SK-N-DZ (cell line): Measurements from ENCODE around the gene MPZL1.
"Not testable (repeated sequence)": the region's sequence is repeated elsewhere in the genome, so short reads cannot be mapped to it uniquely, and the experiment has no call there.

ENCODE experiments used
- DNase-seq: peaks from one replicate; pipeline ENCODE4 v3.0.0-alpha.2; 2015; ENCODE audit warnings: low spot score

The MPZL1 gene

GRCh38 chr1:167806235-167806634, 84.5 kb downstream of the MPZL1 start:
- DNase-seq = not testable (repeated sequence)

GRCh38 chr1:167806676-167807075, 84.9 kb downstream of the MPZL1 start:
- DNase-seq = not testable (repeated sequence)

- DNase-seq = no peak
These were observed 86.3 kb downstream of the MPZL1 start for GRCh38 chr1:167808104-167808503.

DNA sequence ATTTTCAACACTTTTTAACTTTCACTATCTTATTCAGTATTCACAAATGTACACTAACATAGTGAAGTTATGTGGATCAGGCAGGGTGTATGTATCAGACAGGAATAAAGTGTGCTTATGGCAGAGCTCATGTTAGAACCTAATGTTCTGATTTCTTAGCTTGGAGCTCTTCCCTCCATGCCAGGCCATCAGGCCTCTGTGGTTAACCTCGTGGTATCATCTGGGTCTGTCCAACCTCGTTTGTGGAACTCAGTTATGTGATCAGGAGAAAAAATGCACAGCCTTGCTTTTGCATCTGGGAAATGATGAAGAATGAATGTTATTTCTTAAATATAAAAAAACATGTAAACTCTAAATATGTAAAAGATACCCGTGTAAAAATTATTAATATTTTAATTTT, 86.9 kb downstream of the MPZL1 start:
- no peak for DNase-seq

- DNase-seq = no peak
These were observed 91.2 kb downstream of the MPZL1 start for GRCh38 chr1:167812972-167813371.

DNA sequence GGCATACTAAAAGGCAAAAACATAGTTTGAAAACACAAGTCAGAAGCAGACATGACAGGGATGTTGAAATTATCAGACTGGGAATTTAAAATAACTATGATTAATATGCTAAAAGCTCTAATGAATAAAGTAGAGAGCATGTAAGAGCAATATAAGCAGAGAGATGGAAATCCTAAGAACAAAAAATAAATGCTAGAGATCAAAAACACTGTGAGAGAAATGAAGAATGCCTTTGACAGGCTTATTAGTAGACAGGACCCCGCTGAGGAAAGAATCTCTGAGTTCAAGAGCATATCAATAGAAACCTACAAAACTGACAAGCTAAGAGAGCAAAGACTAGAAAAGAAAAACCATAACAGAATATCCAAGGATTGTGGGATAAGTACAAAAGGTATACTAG, 93.9 kb downstream of the MPZL1 start:
- DNase-seq = no peak

- DNase-seq = peak; percentile 72
These were observed 98.3 kb downstream of the MPZL1 start for GRCh38 chr1:167819849-167820683.

GRCh38 chr1:167820684-167821355, 99.0 kb downstream of the MPZL1 start:
- no peak for DNase-seq

DNA sequence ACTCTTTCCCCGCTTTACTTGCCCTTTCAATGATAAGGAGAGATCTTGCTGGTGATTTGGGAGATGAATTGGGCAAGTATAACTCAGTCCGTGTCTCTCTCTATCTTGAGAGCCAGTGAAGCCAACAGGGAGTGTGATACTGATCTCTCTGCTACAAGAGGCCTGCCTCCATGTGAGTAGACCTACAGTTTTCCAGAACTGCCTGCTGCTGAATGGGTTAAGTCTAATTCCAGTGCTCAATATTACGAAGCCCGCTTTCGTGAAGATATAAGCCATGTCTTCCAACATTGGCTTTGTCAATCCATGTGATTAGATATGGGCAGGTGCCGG, 99.5 kb downstream of the MPZL1 start:
- peak; percentile 8 for DNase-seq

DNA sequence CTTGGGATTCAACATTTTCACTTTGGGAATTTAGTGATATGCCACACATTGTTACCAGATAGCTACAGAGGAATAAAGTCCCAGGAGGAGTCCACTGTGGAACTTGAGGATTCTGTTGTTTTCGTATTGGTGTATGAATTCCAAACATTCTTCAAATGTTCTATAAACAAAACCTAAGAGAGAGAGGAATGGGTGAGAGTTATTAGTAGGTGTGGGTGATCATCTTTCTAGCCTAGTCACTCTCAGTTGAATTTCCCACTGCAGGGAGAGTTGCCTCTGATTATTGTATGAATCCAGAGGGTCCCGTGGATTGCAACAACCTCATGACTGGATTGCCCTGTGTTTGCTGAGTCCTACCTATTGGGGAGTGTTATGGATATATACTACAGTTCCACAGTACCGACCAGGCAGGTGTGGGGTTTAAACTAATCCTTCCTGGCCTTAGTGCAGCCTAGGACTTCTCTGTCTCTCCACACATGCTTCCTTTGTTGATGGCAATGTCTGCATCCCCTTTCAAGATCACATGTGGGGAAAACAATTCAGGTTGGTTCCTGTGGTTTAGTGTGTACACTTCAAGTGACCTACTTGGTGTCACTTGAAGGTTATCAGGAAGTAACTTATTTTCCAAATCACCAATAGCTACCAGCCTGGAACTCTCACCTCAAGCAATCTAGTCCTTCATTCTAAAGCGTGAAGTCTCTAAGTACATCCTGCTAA, 100.3 kb downstream of the MPZL1 start:
- no peak for DNase-seq

DNA sequence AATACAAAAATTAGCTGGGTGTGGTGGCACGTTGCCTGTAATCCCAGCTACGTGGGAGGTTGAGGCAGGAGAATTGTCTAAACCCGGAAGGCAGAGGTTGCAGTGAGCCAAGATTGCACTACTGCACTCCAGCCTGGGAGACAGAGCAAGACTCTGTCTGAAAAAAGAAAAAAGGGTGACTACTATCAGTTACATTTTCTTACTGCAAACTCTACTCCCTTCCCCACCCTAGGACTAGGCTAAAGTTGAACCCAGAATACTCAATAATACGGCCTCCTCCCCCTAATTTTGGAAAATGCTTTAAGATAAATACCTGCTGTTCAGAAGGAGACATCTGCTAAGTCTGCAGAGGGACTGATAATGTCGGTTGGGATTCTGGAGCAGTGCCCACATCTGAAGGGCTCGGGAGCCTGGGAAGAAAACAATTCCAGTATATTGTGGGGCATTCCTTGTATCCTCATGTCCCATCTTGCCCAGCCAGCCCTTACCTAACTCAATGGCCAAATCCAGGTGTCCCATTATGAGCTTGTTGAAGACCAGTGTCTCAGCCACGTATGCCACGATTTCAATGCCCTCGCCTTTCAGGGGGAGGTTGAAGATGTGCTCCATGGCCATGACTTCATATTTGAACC, 102.5 kb downstream of the MPZL1 start:
- no peak for DNase-seq

DNA sequence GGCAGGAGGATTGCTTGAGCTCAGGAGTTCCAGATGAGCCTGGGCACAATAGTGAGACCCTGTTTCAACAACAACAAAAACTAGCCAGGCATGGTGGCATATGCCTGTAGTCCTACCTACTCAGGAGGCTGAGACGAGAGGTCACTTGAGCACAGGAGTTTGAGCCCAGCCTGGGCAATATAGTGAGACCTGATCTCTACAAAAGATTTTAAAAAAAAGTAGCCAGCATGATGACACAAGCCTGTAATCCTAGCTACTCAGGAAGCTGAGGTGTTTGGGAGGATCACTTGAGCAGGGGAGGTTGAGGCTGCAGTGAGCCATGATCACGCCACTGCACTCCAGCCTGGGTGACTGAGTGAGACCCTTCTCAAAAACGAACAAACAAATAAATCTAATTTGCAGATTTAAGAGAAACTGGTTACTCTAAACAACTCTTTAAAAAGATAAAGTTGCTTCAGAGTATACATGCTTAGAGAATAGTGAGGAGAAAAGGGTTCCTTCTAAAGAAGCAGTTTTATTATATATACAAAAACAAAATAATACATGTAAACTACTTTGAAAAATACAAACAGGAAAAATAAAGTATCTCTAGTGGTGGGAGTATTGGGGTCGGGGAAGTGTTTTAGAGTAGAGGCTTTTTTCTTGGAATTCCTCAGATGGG, 103.8 kb downstream of the MPZL1 start:
- DNase-seq = no peak

DNA sequence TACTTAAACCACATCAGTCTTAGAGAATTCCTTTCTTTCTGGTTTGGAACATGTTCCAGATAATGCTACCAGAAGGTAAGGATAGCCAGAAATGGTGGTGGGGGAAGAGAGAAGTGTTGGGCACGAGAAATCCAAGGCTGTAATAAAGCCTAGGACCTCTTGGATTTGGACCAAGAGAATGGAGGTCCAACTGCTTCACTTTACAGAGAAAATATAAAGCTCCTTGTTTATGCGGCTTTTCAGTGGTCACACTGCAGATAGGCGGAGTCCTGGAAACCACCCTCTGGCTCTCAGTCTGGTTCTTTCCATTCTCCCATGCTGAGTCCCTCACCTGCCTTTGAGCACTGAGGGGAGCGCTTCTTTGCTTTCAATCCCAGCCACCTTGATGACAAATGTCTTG, 104.3 kb downstream of the MPZL1 start:
- no peak for DNase-seq

- no peak for DNase-seq
These were observed 108.1 kb downstream of the MPZL1 start for GRCh38 chr1:167829868-167830267.

DNA sequence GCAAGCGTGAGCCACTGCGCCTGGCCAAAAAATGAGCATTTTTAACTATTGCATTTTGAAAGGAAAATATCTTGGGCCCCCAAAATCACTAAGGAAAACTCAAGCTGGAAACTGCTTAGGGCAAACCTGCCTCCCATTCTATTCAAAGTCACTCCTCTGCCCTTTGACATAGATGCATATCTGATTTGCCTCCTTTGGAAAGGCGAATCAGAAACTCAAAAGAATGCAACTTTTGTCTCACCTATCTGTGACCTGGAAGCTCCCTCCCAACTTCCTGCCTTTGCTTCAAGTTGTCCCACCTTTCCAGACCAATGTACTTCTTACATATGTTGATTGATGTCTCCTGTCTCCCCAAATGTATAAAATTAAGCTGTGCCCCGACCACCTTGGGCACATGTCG, 108.9 kb downstream of the MPZL1 start:
- not testable (repeated sequence) for DNase-seq

DNA sequence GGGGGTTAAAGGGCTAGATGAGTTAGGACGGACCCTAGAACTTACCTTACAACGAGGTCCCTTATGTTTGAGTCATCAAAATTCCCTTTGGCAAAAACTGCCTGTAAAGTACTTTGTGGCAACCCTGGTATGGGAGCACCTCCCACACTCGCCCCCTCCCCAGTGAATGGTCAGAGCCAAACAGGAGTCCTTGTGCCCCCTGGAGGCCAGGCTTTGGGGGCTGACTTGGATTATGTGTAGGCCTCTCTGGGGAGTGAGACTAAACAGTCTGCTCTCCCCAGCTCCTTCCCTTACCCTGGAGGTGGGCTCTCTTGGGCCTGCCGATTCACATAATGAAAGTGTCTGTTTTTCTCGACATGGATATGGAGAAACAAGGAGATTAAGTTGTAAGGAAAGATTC, 110.9 kb downstream of the MPZL1 start:
- no peak for DNase-seq

- no peak for DNase-seq
These were observed 112.1 kb downstream of the MPZL1 start for GRCh38 chr1:167833904-167834303.

DNA sequence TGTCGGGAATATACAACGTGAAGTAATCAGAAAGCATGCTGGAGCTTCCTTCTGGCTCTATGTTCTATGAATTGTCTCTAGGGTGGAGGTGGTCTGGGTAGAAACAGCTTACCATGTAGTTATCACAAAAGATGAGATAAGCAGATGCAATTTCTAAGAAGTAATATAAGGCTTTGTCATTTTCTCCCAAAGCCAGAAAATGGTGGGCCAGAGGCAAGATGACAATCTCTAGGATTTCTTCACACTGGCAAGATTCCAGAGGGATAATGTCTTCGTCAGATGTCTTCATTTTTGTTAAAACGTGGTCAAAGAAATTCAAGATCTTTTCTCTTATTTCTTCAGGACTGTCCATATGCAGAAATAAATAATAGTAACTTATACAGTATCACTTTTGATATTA, 114.4 kb downstream of the MPZL1 start:
- no peak for DNase-seq

GRCh38 chr1:167837326-167837725, 115.5 kb downstream of the MPZL1 start:
- no peak for DNase-seq

GRCh38 chr1:167839009-167839408, 117.2 kb downstream of the MPZL1 start:
- DNase-seq = no peak
